ENCODE results near the gene JAKMIP3. TPM values are rescaled to one million over a fixed set of nuclear protein-coding genes. Genes with fewer than 3 reads are reported as not detected.

Gene JAKMIP3
- total RNA-seq, 4 donors from 2014 or later = 0.42 to 0.98 (median 0.67) TPM

GRCh38 chr10:132114953-132115520 is 49.3 kb downstream of the JAKMIP3 start:
- Histone ChIP-seq H3K4me3 (no peak overlapping the region), H3K36me3 (no peaks in the 10 kb centered on the region), H3K4me1 (no peaks in the 10 kb centered on the region), H3K9me3 (no peaks in the 10 kb centered on the region), H3K27me3 (no peaks in the 10 kb centered on the region), H3K27ac (no peak overlapping the region)
- 75 to 93% methylated on average over 21 to 22 of the region's 24 CpGs for WGBS, 2 donors
- no peak for DNase-seq (ENCODE audit: low spot score in 2 of 2)
- TF ChIP-seq CTCF (IDR thresholded peaks at IDR 0.05) = no peak
- no peak for TF ChIP-seq EP300 (IDR thresholded peaks at IDR 0.05)
- TF ChIP-seq POLR2A (IDR thresholded peaks at IDR 0.05) = no peak

Other genes starting within 250 kb of the JAKMIP3 start
- gene PPP2R2D, start 164.9 kb upstream of the JAKMIP3 start, total RNA-seq = 10 to 100 TPM; 22.9 to 35.1 (median 28.9) TPM
- 100 to 1,000 TPM; 118 to 175 (median 137) TPM for gene BNIP3, start 84.0 kb upstream of the JAKMIP3 start, total RNA-seq
- gene DPYSL4, start 121.0 kb downstream of the JAKMIP3 start, total RNA-seq = 1 to 10 TPM in 2 of 4 donors, under 1 TPM in 2; 0.21 to 3.1 (median 1.4) TPM
- gene STK32C, start 242.0 kb downstream of the JAKMIP3 start, total RNA-seq = 10 to 100 TPM in 3 of 4 donors, 1 to 10 TPM in 1; 9.4 to 18.1 (median 16.2) TPM